ENCODE results near the gene OST4. TPM values are rescaled to one million over a fixed set of nuclear protein-coding genes. Genes with fewer than 3 reads are reported as not detected.

Gene OST4
- total RNA-seq, 1 experiment from 2014 or later = 166 TPM

DNA sequence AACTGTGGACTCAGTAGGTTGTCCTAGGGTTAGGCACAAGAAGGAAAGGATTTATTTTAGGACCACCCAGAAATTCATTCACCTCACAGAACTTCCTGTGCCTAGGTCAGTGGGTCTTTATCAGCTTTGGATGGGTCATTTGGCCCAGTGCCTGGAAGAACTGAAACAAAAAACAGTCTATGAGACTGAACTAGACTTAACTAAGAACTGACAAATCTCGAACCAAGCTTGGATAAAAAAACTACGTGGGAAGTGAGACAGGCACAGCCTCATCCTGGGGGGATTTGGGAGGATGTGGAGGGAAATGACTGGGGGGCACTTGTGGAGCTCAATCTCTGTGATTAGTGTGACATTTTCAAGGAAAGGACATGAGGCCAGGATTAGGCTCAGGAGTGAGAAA is 2.3 kb upstream of the OST4 start:
- no peak overlapping the region for H3K4me2 ChIP-seq
- no peak overlapping the region for H2AFZ ChIP-seq
- H3K4me3 ChIP-seq = no peak overlapping the region
- H4K20me1 ChIP-seq (ENCODE audit: insufficient read depth) = 0 out of 2 replicates have a peak, but pooled peaks cover 6% of the 10 kb centered on the region
- no peak for TF ChIP-seq EZH2 (IDR thresholded peaks at IDR 0.05; ENCODE audit: low read depth)
- TF ChIP-seq, protein P1, sequence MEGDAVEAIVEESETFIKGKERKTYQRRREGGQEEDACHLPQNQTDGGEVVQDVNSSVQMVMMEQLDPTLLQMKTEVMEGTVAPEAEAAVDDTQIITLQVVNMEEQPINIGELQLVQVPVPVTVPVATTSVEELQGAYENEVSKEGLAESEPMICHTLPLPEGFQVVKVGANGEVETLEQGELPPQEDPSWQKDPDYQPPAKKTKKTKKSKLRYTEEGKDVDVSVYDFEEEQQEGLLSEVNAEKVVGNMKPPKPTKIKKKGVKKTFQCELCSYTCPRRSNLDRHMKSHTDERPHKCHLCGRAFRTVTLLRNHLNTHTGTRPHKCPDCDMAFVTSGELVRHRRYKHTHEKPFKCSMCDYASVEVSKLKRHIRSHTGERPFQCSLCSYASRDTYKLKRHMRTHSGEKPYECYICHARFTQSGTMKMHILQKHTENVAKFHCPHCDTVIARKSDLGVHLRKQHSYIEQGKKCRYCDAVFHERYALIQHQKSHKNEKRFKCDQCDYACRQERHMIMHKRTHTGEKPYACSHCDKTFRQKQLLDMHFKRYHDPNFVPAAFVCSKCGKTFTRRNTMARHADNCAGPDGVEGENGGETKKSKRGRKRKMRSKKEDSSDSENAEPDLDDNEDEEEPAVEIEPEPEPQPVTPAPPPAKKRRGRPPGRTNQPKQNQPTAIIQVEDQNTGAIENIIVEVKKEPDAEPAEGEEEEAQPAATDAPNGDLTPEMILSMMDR (conservative IDR thresholded peaks at IDR 0.05) = no peak
- no peaks in the 10 kb centered on the region for H3K9me2 ChIP-seq (ENCODE audit: insufficient read depth)
- CTCF ChIA-PET = no interaction called here
- H3K27me3 ChIP-seq (ENCODE audit: insufficient read depth, low read depth) = peaks cover 18% of the 10 kb centered on the region
- no TSS peak for BruUV-seq (replicated peaks)
- peaks cover 26% of the 10 kb centered on the region for H3K79me2 ChIP-seq (ENCODE audit: low read depth)
- H3K27ac ChIP-seq = no peak overlapping the region
- H3F3A ChIP-seq (ENCODE audit: insufficient read depth, low read depth) = peaks cover 9% of the 10 kb centered on the region; the same call in 1 of the 2 replicates
- H3K36me3 ChIP-seq (ENCODE audit: low read depth) = peaks cover 8% of the 10 kb centered on the region
- no peak for DNase-seq
- intact Hi-C loops (cut with micrococcal nuclease; ENCODE audit: unreplicated experiment) = no loop called here
- POLR2A ChIA-PET (ENCODE audit: unreplicated experiment) = no interaction called here
- H3K9me3 ChIP-seq (ENCODE audit: insufficient read depth, low read depth) = no peaks in the 10 kb centered on the region
- H3K4me1 ChIP-seq (replicated peaks; ENCODE audit: insufficient read depth) = peaks cover 11% of the 10 kb centered on the region

DNA sequence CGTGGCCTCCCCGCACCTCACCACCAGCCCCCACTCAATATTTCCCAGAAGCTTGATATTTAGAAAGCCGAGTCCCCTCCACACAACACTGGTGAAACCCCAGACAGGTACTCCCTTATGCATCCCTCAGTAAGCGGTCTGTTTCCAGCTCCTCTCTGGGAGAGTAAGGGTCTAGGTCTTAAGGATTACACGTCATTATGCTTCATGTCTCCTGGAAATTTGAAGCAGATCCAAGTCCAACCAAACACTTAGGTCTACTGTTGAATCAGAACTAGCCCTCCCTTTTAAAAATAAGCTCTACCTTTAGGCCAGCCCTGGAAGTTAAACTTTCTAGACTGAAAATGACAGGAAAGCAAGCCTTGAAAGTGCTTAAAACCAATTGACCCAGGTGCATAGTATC is 1.5 kb upstream of the OST4 start:
- H2AFZ ChIP-seq = no peak overlapping the region

DNA sequence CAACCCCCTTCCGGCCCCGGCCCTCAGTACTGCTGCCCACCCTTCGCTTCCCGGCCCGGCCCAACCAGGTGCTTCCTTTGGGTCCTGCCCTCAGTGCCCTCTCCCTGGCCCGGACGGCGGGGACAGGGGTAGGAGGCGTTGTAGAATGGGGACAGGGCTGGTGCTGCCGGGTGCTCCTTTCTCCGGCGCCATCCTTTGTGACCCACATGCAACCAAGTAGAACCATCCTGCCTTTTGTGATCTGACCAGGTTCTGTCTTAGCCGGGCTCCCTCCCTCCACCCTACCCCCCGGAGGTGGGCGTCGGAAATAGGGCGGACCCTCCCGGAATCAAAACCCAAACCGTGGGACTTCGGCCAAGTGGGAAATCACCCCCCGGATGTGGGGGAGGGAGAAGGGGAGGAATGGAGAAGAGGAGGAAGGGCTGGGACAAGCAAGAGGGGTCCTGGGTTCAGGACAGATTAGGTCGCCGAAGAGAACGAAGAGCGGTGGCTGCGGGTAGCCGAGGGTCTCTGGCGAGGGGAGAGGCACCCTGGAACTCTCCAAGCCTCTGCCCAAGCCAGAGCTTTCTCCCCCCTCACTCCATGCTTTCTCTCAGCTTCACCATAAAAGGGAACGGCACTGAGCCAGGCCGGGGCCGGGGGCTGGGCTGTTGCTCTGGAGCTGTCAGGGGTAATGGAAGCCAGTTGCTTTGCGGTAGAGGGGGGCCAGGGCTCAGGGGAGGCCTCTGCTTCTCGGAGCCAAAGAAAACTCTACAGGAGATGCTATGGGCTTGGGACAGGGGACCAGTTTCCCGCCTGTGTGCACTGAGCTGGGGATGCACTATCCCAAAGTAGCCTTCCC is 756 bp upstream of the OST4 start:
- intact Hi-C loops (cut with micrococcal nuclease; ENCODE audit: unreplicated experiment) = no loop called here

More for the DNA sequence above, 1.5 kb upstream of the OST4 start:
- H3K4me3 ChIP-seq = no peak overlapping the region
- ChIA-PET POLR2A (ENCODE audit: unreplicated experiment) (no interaction called here), CTCF (interaction anchor here (1.6 kb wide), 1 partner anchor 9 kb away, joined by 4 read pairs; no protein-coding TSS in a partner anchor)
- intact Hi-C loops (cut with micrococcal nuclease; ENCODE audit: unreplicated experiment) = no loop called here
- H3K36me3 ChIP-seq (ENCODE audit: low read depth) = peaks cover 14% of the 10 kb centered on the region
- peaks cover 17% of the 10 kb centered on the region for H3K27me3 ChIP-seq (ENCODE audit: insufficient read depth, low read depth)
- H3K79me2 ChIP-seq (ENCODE audit: low read depth) = peaks cover 29% of the 10 kb centered on the region
- H3K4me2 ChIP-seq = no peak overlapping the region
- 0 out of 2 replicates have a peak, but pooled peaks cover 6% of the 10 kb centered on the region for H4K20me1 ChIP-seq (ENCODE audit: insufficient read depth)
- peaks cover 9% of the 10 kb centered on the region; the same call in 1 of the 2 replicates for H3F3A ChIP-seq (ENCODE audit: insufficient read depth, low read depth)
- no peak for DNase-seq
- H3K9me3 ChIP-seq (ENCODE audit: insufficient read depth, low read depth) = no peaks in the 10 kb centered on the region
- H3K4me1 ChIP-seq (replicated peaks; ENCODE audit: insufficient read depth) = peaks cover 11% of the 10 kb centered on the region
- no peak for TF ChIP-seq EZH2 (IDR thresholded peaks at IDR 0.05; ENCODE audit: low read depth)
- TF ChIP-seq, protein P1 (conservative IDR thresholded peaks at IDR 0.05) = no peak
- H3K9me2 ChIP-seq (ENCODE audit: insufficient read depth) = no peaks in the 10 kb centered on the region
- no TSS peak for BruUV-seq (replicated peaks)
- H3K27ac ChIP-seq = no peak overlapping the region

More for the DNA sequence above, 756 bp upstream of the OST4 start:
- H2AFZ ChIP-seq = peak overlapping the region; percentile 88
- peaks cover 10% of the 10 kb centered on the region for H3K27me3 ChIP-seq (ENCODE audit: insufficient read depth, low read depth)
- H3K79me2 ChIP-seq (ENCODE audit: low read depth) = peaks cover 29% of the 10 kb centered on the region
- no peaks in the 10 kb centered on the region for H3K9me3 ChIP-seq (ENCODE audit: insufficient read depth, low read depth)
- no TSS peak for BruUV-seq (replicated peaks)
- H3F3A ChIP-seq (ENCODE audit: insufficient read depth, low read depth) = peaks cover 9% of the 10 kb centered on the region; the same call in 1 of the 2 replicates
- no peak overlapping the region for H3K27ac ChIP-seq
- CTCF ChIA-PET = interaction anchor here (1.6 kb wide), 1 partner anchor 9 kb away, joined by 4 read pairs; no protein-coding TSS in a partner anchor
- H3K4me3 ChIP-seq = peak overlapping the region; percentile 90
- H3K4me1 ChIP-seq (replicated peaks; ENCODE audit: insufficient read depth) = peaks cover 11% of the 10 kb centered on the region
- DNase-seq = no peak
- H3K36me3 ChIP-seq (ENCODE audit: low read depth) = peaks cover 14% of the 10 kb centered on the region
- H3K4me2 ChIP-seq = peak overlapping the region; percentile 94
- TF ChIP-seq, protein P1 (conservative IDR thresholded peaks at IDR 0.05) = no peak
- no peak for TF ChIP-seq EZH2 (IDR thresholded peaks at IDR 0.05; ENCODE audit: low read depth)
- 0 out of 2 replicates have a peak, but pooled peaks cover 6% of the 10 kb centered on the region for H4K20me1 ChIP-seq (ENCODE audit: insufficient read depth)
- no peaks in the 10 kb centered on the region for H3K9me2 ChIP-seq (ENCODE audit: insufficient read depth)
- POLR2A ChIA-PET (ENCODE audit: unreplicated experiment) = interaction anchor here (0.6 kb wide), 1 partner anchor 297 kb away, joined by 3 read pairs; no protein-coding TSS in a partner anchor

All from PC-9 (cell line).